Measurements from ENCODE around the gene MRPL30. TPM values are rescaled to one million over a fixed set of nuclear protein-coding genes. Genes with fewer than 3 reads are reported as not detected.
A peak's percentile ranks its signal among the peaks of the same experiment; 100 is the strongest.
"Not testable (repeated sequence)": the region's sequence is repeated elsewhere in the genome, so short reads cannot be mapped to it uniquely, and the experiment has no call there.

MRPL30 gene
- polyA plus RNA-seq (2013): 40.3 TPM

DNA sequence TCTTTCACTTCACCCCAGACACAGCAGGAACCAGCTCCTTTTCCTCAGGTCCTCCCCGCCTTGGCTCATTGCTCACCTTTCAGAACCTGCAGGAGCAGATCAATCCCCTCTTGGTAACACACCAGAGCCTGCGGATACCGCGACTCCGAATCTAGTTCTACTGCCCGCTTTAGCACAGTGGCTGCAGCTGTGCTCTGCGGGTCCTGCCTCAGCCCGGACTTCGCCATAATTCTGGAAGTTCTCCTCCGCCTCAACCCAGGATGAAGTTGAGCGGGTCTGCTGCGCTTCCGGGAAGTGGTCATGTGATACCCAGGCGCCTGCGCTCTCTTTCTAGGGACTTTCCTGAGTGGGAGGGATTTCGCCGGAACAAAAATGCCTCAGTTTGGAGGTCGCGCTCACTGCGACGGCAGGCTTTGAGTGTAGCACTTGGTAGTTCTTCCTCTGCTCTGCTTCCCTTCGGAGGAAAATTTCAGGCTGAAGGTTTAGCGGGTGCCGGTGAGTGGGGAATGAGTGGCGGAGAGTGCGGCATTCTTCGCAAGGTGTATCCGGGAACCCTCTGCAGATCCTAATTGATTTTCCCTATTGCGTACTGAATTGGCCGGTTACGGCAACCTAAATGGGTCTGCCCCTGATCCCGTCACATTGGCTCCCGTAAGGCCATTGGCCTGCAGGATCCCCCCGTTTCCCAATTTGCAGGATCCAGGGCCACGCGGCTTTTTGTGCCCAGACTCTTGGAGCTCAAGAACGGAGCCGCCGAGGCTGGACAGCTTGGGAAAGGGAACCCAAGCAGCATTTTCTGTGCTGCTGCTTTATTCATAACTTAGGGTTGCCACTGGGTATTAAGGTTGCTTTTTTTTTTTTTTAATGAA, at the start of gene MRPL30, which contains the start of gene MITD1:
Gene MRPL30, plus strand, starts transcription at position 430 of the 869 bp plus-strand sequence. CDS start 5,020 bp downstream, outside the sequence.
Gene MITD1, minus strand, starts transcription at position 304 of the 869 bp plus-strand sequence. Its CDS starts 77 bp downstream, at position 227.
- Histone ChIP-seq H3K4me1 (ENCODE audit: control extremely low read depth in 1 of 4, control insufficient read depth in 4 of 4, insufficient read depth in 4 of 4, low read length in 3 of 4) (peaks cover 10 to 23% (median 16%) of the 10 kb centered on the region in 4 experiments), H3K27me3 (replicated peaks in 2 of 5; ENCODE audit: control insufficient read depth in 4 of 5, insufficient read depth in 5 of 5, low read length in 4 of 5) (no peaks in the 10 kb centered on the region), H3K36me3 (ENCODE audit: control insufficient read depth in 4 of 4, insufficient read depth in 4 of 4, low read length in 3 of 4) (peaks cover 0 to 2% (median under 1%) of the 10 kb centered on the region in 4 experiments), H3K27ac (ENCODE audit: insufficient read depth in 1 of 2, low read depth in 1 of 2, low read length in 2 of 2, poor library complexity in 1 of 2, severe bottlenecking in 2 of 2) (peak within 1 kb of the TSS; percentile 79 to 92), H3K4me3 (ENCODE audit: control insufficient read depth in 1 of 7, extremely low read depth in 1 of 7, insufficient read depth in 4 of 7, low read depth in 2 of 7, low read length in 6 of 7) (peak within 1 kb of the TSS; percentile 86 to 100 (median 95)), H3K9me3 (ENCODE audit: control extremely low read depth in 1 of 5, control insufficient read depth in 4 of 5, insufficient read depth in 2 of 5, low read depth in 1 of 5, low read length in 4 of 5) (no peaks in the 10 kb centered on the region)
- CTCF ChIA-PET: interaction anchor here (0.7 to 1.6 kb wide), 9 partner anchors 8 to 157 kb away, joined by 3 to 7 read pairs (median 4); partner anchors contain the start of gene EIF5B
- WGBS (ENCODE audit: insufficient coverage): under 1% methylated on average over 36 of the region's 39 CpGs
- peak; percentile 96 to 98 (median 97) for DNase-seq
- POLR2A ChIA-PET: interaction anchor here (0.6 to 2.0 kb wide), 4 partner anchors 26 to 155 kb away, joined by 3 to 10 read pairs (median 4); partner anchors contain the start of genes C2orf15, LIPT1, TSGA10 and TXNDC9

DNA sequence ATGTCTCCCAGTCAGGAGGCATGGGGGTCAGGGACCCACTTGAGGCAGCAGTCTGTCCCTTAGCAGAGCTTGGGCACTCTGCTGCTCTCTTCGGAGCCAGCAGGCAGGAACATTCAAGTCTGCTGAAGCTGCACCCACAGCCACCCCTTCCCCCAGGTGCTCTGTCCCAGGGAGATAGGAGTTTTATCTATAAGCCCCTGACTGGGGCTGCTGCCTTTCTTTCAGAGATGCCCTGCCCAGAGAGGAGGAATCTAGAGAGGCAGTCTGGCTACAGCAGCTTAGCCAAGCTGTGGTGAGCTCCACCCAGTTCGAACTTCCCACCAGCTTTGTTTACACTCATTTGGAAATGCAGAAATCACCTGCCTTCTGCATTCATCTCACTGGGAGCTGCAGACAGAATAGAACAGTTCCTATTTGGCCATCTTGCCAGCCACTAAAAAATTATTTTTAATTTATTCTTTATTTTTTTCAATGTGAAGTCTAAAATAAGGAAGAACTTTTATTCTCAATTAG, 45.9 kb upstream of the MRPL30 start:
- WGBS (ENCODE audit: insufficient coverage): 89% methylated on average over 2 of the region's 2 CpGs
- peak in 2 of 3 donors; percentile 20 to 45 for DNase-seq
- CTCF ChIA-PET: not testable (repeated sequence)

DNA sequence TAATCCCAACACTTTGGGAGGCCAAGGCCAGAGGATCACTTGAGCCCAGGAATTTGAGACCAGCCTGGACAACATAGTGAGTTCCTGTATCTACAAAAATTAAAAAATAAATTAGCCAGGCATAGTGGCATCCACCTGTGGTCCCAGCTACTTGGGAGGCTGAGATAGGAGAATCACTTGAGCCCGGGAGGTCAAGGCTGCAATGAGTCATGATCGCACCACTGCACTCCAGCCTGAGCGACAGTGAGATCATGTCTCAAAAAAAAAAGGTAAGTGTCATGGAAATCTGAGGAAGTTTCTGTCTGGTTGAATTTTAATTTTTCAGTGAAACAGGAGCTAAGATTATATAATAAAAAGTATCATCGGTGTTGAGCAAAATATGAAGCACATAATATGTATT, 42.0 kb upstream of the MRPL30 start:
- Histone ChIP-seq H3K9me3 (ENCODE audit: control extremely low read depth in 1 of 5, control insufficient read depth in 4 of 5, insufficient read depth in 2 of 5, low read depth in 1 of 5, low read length in 4 of 5) (peaks cover 0 to 2% (median 0%) of the 10 kb centered on the region in 5 experiments), H3K36me3 (ENCODE audit: control insufficient read depth in 4 of 4, insufficient read depth in 4 of 4, low read length in 3 of 4) (no peaks in the 10 kb centered on the region), H3K4me3 (ENCODE audit: control insufficient read depth in 1 of 7, extremely low read depth in 1 of 7, insufficient read depth in 4 of 7, low read depth in 2 of 7, low read length in 6 of 7) (no peak overlapping the region), H3K4me1 (ENCODE audit: control extremely low read depth in 1 of 4, control insufficient read depth in 4 of 4, insufficient read depth in 4 of 4, low read length in 3 of 4) (peaks cover 5 to 17% (median 15%) of the 10 kb centered on the region in 4 experiments), H3K27me3 (replicated peaks in 2 of 5; ENCODE audit: control insufficient read depth in 4 of 5, insufficient read depth in 5 of 5, low read length in 4 of 5) (no peaks in the 10 kb centered on the region), H3K27ac (ENCODE audit: insufficient read depth in 1 of 2, low read depth in 1 of 2, low read length in 2 of 2, poor library complexity in 1 of 2, severe bottlenecking in 2 of 2) (no peak overlapping the region)
- CTCF ChIA-PET: no interaction called here
- 100% methylated on average over 2 of the region's 4 CpGs for WGBS (ENCODE audit: insufficient coverage)
- DNase-seq: no peak
- POLR2A ChIA-PET: no interaction called here

More for the DNA sequence above, 45.9 kb upstream of the MRPL30 start:
- not testable (repeated sequence) for H3K27me3 ChIP-seq (replicated peaks in 2 of 5; ENCODE audit: control insufficient read depth in 4 of 5, insufficient read depth in 5 of 5, low read length in 4 of 5); H3K4me1 ChIP-seq (ENCODE audit: control extremely low read depth in 1 of 4, control insufficient read depth in 4 of 4, insufficient read depth in 4 of 4, low read length in 3 of 4); H3K27ac ChIP-seq (ENCODE audit: insufficient read depth in 1 of 2, low read depth in 1 of 2, low read length in 2 of 2, poor library complexity in 1 of 2, severe bottlenecking in 2 of 2); H3K36me3 ChIP-seq (ENCODE audit: control insufficient read depth in 4 of 4, insufficient read depth in 4 of 4, low read length in 3 of 4); H3K4me3 ChIP-seq (ENCODE audit: control insufficient read depth in 1 of 7, extremely low read depth in 1 of 7, insufficient read depth in 4 of 7, low read depth in 2 of 7, low read length in 6 of 7)
- POLR2A ChIA-PET: interaction anchor here (0.5 kb wide), 1 partner anchor 23 kb away, joined by 3 read pairs; no protein-coding TSS in a partner anchor
- H3K9me3 ChIP-seq (ENCODE audit: control extremely low read depth in 1 of 5, control insufficient read depth in 4 of 5, insufficient read depth in 2 of 5, low read depth in 1 of 5, low read length in 4 of 5): peaks cover 0 to 20% (median 1%) of the 10 kb centered on the region in 5 experiments

DNA sequence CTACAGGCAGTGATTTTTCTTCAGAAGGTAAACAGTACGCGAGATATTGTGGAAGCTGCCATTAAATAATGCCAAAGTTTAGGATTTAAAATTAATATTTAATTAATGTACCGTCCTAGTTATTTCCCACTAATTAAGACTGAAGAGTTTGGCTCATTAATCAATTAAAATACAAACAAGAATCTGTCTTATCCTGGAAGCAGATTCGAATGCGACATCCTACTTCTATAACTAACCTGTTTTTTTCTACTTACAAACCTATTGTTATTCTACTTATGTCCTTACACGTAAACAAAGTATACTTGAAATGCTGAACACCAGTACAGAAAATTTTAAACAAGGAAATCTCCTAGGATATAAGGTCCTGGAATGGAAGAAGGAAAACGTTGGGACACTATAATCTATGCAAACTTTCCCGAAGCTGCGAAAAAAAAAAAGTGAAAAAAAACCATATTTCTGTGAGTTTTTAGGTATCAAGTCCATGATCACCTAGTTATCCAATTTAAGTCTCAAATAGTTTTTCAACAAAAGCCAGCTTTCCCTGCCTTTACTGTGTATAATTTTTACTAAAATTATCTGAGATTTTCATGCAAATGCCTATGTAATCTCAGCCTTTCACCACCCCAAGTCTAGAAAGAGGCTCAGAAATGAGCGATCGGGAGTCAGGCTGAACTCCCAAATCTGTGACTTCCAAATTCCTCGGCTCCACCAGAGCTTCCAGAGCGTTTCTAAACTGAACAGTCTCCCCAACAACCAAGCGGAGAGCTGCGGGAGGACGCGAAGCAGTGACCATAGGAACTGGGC, 40.7 kb upstream of the MRPL30 start:
- 12% methylated on average over 10 of the region's 17 CpGs for WGBS (ENCODE audit: insufficient coverage)
- no peak for DNase-seq
- CTCF ChIA-PET: interaction anchor here (0.6 to 2.3 kb wide), 4 partner anchors 10 to 1000 kb away, joined by 3 to 8 read pairs (median 4); no protein-coding TSS in a partner anchor
- no peaks in the 10 kb centered on the region for H3K9me3 ChIP-seq (ENCODE audit: control extremely low read depth in 1 of 5, control insufficient read depth in 4 of 5, insufficient read depth in 2 of 5, low read depth in 1 of 5, low read length in 4 of 5)
- no peaks in the 10 kb centered on the region for H3K36me3 ChIP-seq (ENCODE audit: control insufficient read depth in 4 of 4, insufficient read depth in 4 of 4, low read length in 3 of 4)
- H3K27ac ChIP-seq (ENCODE audit: insufficient read depth in 1 of 2, low read depth in 1 of 2, low read length in 2 of 2, poor library complexity in 1 of 2, severe bottlenecking in 2 of 2): peak overlapping the region in 1 of 2 experiments; percentile 75
- POLR2A ChIA-PET: interaction anchor here (0.6 to 1.3 kb wide), 3 partner anchors 22 to 220 kb away, joined by 3 to 10 read pairs (median 3); partner anchors contain the start of genes MITD1 and MRPL30
- H3K4me3 ChIP-seq (ENCODE audit: control insufficient read depth in 1 of 7, extremely low read depth in 1 of 7, insufficient read depth in 4 of 7, low read depth in 2 of 7, low read length in 6 of 7): peak overlapping the region; percentile 79 to 95 (median 85)
- peaks cover 5 to 17% (median 15%) of the 10 kb centered on the region in 4 experiments for H3K4me1 ChIP-seq (ENCODE audit: control extremely low read depth in 1 of 4, control insufficient read depth in 4 of 4, insufficient read depth in 4 of 4, low read length in 3 of 4)
- H3K27me3 ChIP-seq (replicated peaks in 2 of 5; ENCODE audit: control insufficient read depth in 4 of 5, insufficient read depth in 5 of 5, low read length in 4 of 5): no peaks in the 10 kb centered on the region

DNA sequence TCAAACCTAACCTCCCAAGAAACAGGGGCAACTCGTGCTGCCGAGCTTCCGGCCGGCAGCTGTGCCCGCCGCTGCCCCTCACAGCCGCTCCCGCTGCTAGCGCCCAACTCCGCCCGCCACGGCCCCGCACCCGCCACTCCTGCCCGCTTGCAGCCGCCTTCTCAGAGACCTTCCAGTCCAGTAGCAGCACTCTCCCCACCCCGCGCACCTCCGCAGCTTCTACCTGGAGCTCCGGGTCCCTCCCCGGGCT, 40.2 kb upstream of the MRPL30 start:
- H3K27ac ChIP-seq (ENCODE audit: insufficient read depth in 1 of 2, low read depth in 1 of 2, low read length in 2 of 2, poor library complexity in 1 of 2, severe bottlenecking in 2 of 2): peak overlapping the region in 1 of 2 experiments; percentile 75
- DNase-seq: no peak
- peak overlapping the region; percentile 79 to 95 (median 85) for H3K4me3 ChIP-seq (ENCODE audit: control insufficient read depth in 1 of 7, extremely low read depth in 1 of 7, insufficient read depth in 4 of 7, low read depth in 2 of 7, low read length in 6 of 7)
- no peaks in the 10 kb centered on the region for H3K27me3 ChIP-seq (replicated peaks in 2 of 5; ENCODE audit: control insufficient read depth in 4 of 5, insufficient read depth in 5 of 5, low read length in 4 of 5)
- 0% methylated on average over 14 of the region's 21 CpGs for WGBS (ENCODE audit: insufficient coverage)
- POLR2A ChIA-PET: interaction anchor here (0.6 to 2.0 kb wide), 4 partner anchors 14 to 40 kb away, joined by 3 to 10 read pairs (median 5); partner anchors contain the start of genes LIPT1, MITD1, MRPL30 and TSGA10
- CTCF ChIA-PET: interaction anchor here (1.6 to 2.3 kb wide), 3 partner anchors 9 to 17 kb away, joined by 3 to 8 read pairs (median 6); no protein-coding TSS in a partner anchor
- H3K4me1 ChIP-seq (ENCODE audit: control extremely low read depth in 1 of 4, control insufficient read depth in 4 of 4, insufficient read depth in 4 of 4, low read length in 3 of 4): peaks cover 5 to 17% (median 15%) of the 10 kb centered on the region in 4 experiments
- no peaks in the 10 kb centered on the region for H3K36me3 ChIP-seq (ENCODE audit: control insufficient read depth in 4 of 4, insufficient read depth in 4 of 4, low read length in 3 of 4)
- no peaks in the 10 kb centered on the region for H3K9me3 ChIP-seq (ENCODE audit: control extremely low read depth in 1 of 5, control insufficient read depth in 4 of 5, insufficient read depth in 2 of 5, low read depth in 1 of 5, low read length in 4 of 5)

Data from common myeloid progenitor, CD34-positive (primary cell).